GM12878 (cell line): ENCODE results near the gene SHROOM3. TPM values are rescaled to one million over a fixed set of nuclear protein-coding genes. Genes with fewer than 3 reads are reported as not detected.

ENCODE experiments used
- ATAC-seq: fragments of 200-7000 bp; cut with Tn5 transposase; 3 replicates; pipeline ENCODE4 v1.9.1; 2020; ENCODE audit warnings: mild to moderate bottlenecking, moderate library complexity
- BruUV-seq: library from RNA; stranded (reverse); fragments of 400-500 nt; replicated peaks from 2 replicates; lab custom pipeline; 2021; lab: Mats Ljungman, UMichigan
- CTCF ChIA-PET: fragments of 300-600 bp; sonication (Branson Sonifier 250); formaldehyde crosslinking; extraction: SDS; loops from one replicate; lab custom pipeline; 2021; ENCODE audit warnings: inconsistent platforms; lab: Yijun Ruan, JAX
- POLR2A ChIA-PET: fragments of 350-600 bp; formaldehyde crosslinking; extraction: SDS; loops from one replicate; lab custom pipeline; 2021; ENCODE audit warnings: inconsistent platforms; lab: Charles Lee
- RAD21 ChIA-PET: fragments of 300-600 bp; sonication (Branson Sonifier 250); formaldehyde crosslinking; loops from one replicate; lab custom pipeline; 2023; ENCODE audit warnings: antibody characterized with exemption; ENCODE audit not compliant: unreplicated experiment; lab: Charles Lee
- SMC1A ChIA-PET: fragments of 300-600 bp; sonication (Branson Sonifier 250); formaldehyde crosslinking; loops from one replicate; lab custom pipeline; 2023; ENCODE audit not compliant: unreplicated experiment, uncharacterized antibody; lab: Charles Lee
- DNase-seq: peaks from one replicate; pipeline ENCODE4 v3.0.0-alpha.2; 2011; ENCODE audit warnings: low read depth, low spot score
- FAIRE-seq: peaks from 3 replicates; lab custom pipeline; 2011; peaks lifted over from hg19 to GRCh38; lab: Jason Lieb, UNC
- H2AFZ ChIP-seq: 2 replicates; pipeline ENCODE4 v1.6.0; 2011; ENCODE audit warnings: low read depth, low read length, control low read depth; ENCODE audit not compliant: control insufficient read depth
- H3K27ac ChIP-seq: 2 replicates; pipeline ENCODE4 v1.5.1; 2011; ENCODE audit warnings: control low read depth; ENCODE audit not compliant: control insufficient read depth, insufficient read depth
- H3K27me3 ChIP-seq, 2 experiments: replicated peaks in 1 of 2; 2 replicates each; pipeline versions ENCODE4 v1.6.0 to v1.6.1; 2011; ENCODE audit warnings: low read length in 1 of 2; ENCODE audit not compliant: control insufficient read depth in 2 of 2, insufficient read depth in 2 of 2
- H3K36me3 ChIP-seq, 2 experiments: 2 replicates each; pipeline ENCODE4 v1.5.1; 2011; ENCODE audit warnings: low read length in 1 of 2; ENCODE audit not compliant: control insufficient read depth in 2 of 2, insufficient read depth in 2 of 2
- H3K4me1 ChIP-seq: 2 replicates; pipeline ENCODE4 v1.6.1; 2011; ENCODE audit warnings: mild to moderate bottlenecking, low read length, moderate library complexity, mixed read lengths; ENCODE audit not compliant: control insufficient read depth, insufficient read depth
- H3K4me2 ChIP-seq: 2 replicates; pipeline ENCODE4 v1.6.0; 2011; ENCODE audit warnings: control low read depth; ENCODE audit not compliant: control insufficient read depth, insufficient read depth
- H3K4me3 ChIP-seq: fragments of 200-600 bp; sonication (generic); 2 replicates; pipeline ENCODE4 v1.5.1; 2016
- H3K79me2 ChIP-seq: 2 replicates; pipeline ENCODE4 v1.6.0; 2011; ENCODE audit warnings: low read length; ENCODE audit not compliant: control insufficient read depth, insufficient read depth
- H3K9ac ChIP-seq: 2 replicates; pipeline ENCODE4 v1.8.0; 2011; ENCODE audit warnings: low read length, control low read depth, mixed read lengths; ENCODE audit not compliant: control insufficient read depth, insufficient read depth
- H3K9me3 ChIP-seq: replicated peaks from 3 replicates; pipeline ENCODE4 v1.5.1; 2011; ENCODE audit warnings: mild to moderate bottlenecking, low read length; ENCODE audit not compliant: control insufficient read depth, insufficient read depth
- H4K20me1 ChIP-seq: 2 replicates; pipeline ENCODE4 v1.6.0; 2011; ENCODE audit not compliant: control insufficient read depth, insufficient read depth
- FOS ChIP-seq: IDR thresholded peaks from 3 replicates; pipeline ENCODE4 v1.6.1; 2011; ENCODE audit warnings: borderline replicate concordance; ENCODE audit not compliant: insufficient read length; ENCODE audit errors: extremely low read depth
- GABPA ChIP-seq: IDR thresholded peaks from 2 replicates; pipeline ENCODE4 v1.6.1; 2014; ENCODE audit warnings: antibody characterized with exemption, low read depth, mild to moderate bottlenecking, inconsistent platforms
- LARP7 ChIP-seq: fragments of 450-650 bp; IDR thresholded peaks from 2 replicates; pipeline ENCODE4 v1.6.1; 2017; ENCODE audit warnings: mild to moderate bottlenecking
- MYB ChIP-seq: fragments of 150-350 bp; IDR thresholded peaks from 2 replicates; pipeline ENCODE4 v1.6.1; 2014; ENCODE audit warnings: mild to moderate bottlenecking, low read depth, low read length, borderline replicate concordance
- PAX8 ChIP-seq: fragments of 450-650 bp; IDR thresholded peaks from 2 replicates; pipeline ENCODE4 v1.6.1; 2017; ENCODE audit warnings: mild to moderate bottlenecking, moderate library complexity
- POLR2AphosphoS5 ChIP-seq: IDR thresholded peaks from 2 replicates; pipeline ENCODE4 v1.6.1; 2011; ENCODE audit warnings: mild to moderate bottlenecking, low read length, inconsistent platforms
- RAD21 ChIP-seq: IDR thresholded peaks from 2 replicates; pipeline ENCODE4 v1.6.1; 2011; ENCODE audit warnings: mild to moderate bottlenecking, low read depth, low read length, moderate library complexity; ENCODE audit not compliant: insufficient read depth
- RELA ChIP-seq: fragments of 450-650 bp; IDR thresholded peaks from 2 replicates; pipeline ENCODE4 v1.8.0; 2014; ENCODE audit warnings: borderline replicate concordance; ENCODE audit not compliant: partially characterized antibody
- RELB ChIP-seq: fragments of 450-650 bp; IDR thresholded peaks from 2 replicates; pipeline ENCODE4 v1.6.1; 2017; ENCODE audit warnings: low read depth, mild to moderate bottlenecking, moderate library complexity
- SIN3A ChIP-seq: IDR thresholded peaks from 2 replicates; pipeline ENCODE4 v1.6.1; 2012; ENCODE audit warnings: low read depth, low read length, improper control_type of control experiment
- SMARCA5 ChIP-seq: fragments of 450-650 bp; IDR thresholded peaks from 2 replicates; pipeline ENCODE4 v1.6.1; 2017; ENCODE audit warnings: mild to moderate bottlenecking
- SRF ChIP-seq, 2 experiments: IDR thresholded peaks; 2 replicates each; pipeline ENCODE4 v1.6.1; 2011; ENCODE audit warnings: low read depth in 2 of 2, low read length in 2 of 2, mild to moderate bottlenecking in 1 of 2, moderate library complexity in 1 of 2
- STAT1 ChIP-seq: fragments of 450-650 bp; conservative IDR thresholded peaks from 2 replicates; pipeline ENCODE4 v1.6.1; 2014; ENCODE audit warnings: antibody characterized with exemption, mild to moderate bottlenecking
- TCF7 ChIP-seq: IDR thresholded peaks from 2 replicates; pipeline ENCODE4 v1.6.1; 2014; ENCODE audit warnings: antibody characterized with exemption, borderline replicate concordance
- WRNIP1 ChIP-seq: IDR thresholded peaks from 2 replicates; pipeline ENCODE4 v1.6.1; 2011; ENCODE audit warnings: low read depth, low read length, improper control_type of control experiment, borderline replicate concordance
- YY1 ChIP-seq: IDR thresholded peaks from 2 replicates; pipeline ENCODE4 v1.6.1; 2011; ENCODE audit warnings: low read depth, mild to moderate bottlenecking, low read length
- ZNF24 ChIP-seq: fragments of 450-650 bp; IDR thresholded peaks from 2 replicates; pipeline ENCODE4 v1.6.1; 2017; ENCODE audit warnings: antibody characterized with exemption, mild to moderate bottlenecking
- ZNF274 ChIP-seq: IDR thresholded peaks from one replicate; pipeline ENCODE4 v1.8.0; 2011; ENCODE audit not compliant: insufficient read length, insufficient read depth
- ZNF384 ChIP-seq: IDR thresholded peaks from 2 replicates; pipeline ENCODE4 v1.6.1; 2012; ENCODE audit warnings: low read depth, mild to moderate bottlenecking, low read length, improper control_type of control experiment, borderline replicate concordance
- WGBS: methylation state at CpG from one replicate; pipeline ENCODE4 v1.1.6; 2016; ENCODE audit warnings: low lambda C conversion rate; ENCODE audit not compliant: insufficient replicate concordance, insufficient coverage; ENCODE audit errors: missing lambda C conversion rate; 5-methylcytosine and 5-hydroxymethylcytosine counted together
- in situ Hi-C: fragments of 300-500 bp; cut with MboI; formaldehyde crosslinking; loops from 9 replicates; pipeline ENCODE4 v1.14.3; 2018; ENCODE audit warnings: mixed read lengths
- intact Hi-C: fragments of 100-400 bp; cut with micrococcal nuclease; formaldehyde crosslinking; loops from one replicate; pipeline ENCODE4 v1.14.2; 2022; ENCODE audit not compliant: unreplicated experiment
- polyA plus RNA-seq, 11 experiments: library from polyadenylated mRNA; depleted of rRNA in 4 of 11; unstranded in 6 of 11; stranded (reverse) in 5 of 11; fragments of >200 nt; fragmentation: Nextera tagmentation in 4 of 11; fragmentation: Illumina TruSeq in 1 of 11; extraction: Ambion mirVana in 4 of 11; extraction: Trizol in 1 of 11; gene quantifications; 1 replicate in 1 of 11; 2 replicates in 10 of 11; pipeline versions ENCODE4 v1.2.1 to v1.2.3, GENCODE V29; 2011 to 2016; ENCODE audit warnings: inconsistent platforms in 2 of 11, missing spikeins in 2 of 11, low read depth in 1 of 11
- total RNA-seq, 4 experiments: library from RNA; depleted of rRNA in 3 of 4; stranded (reverse); fragments of >200 nt in 3 of 4; fragmentation: Illumina TruSeq in 1 of 4; extraction: Trizol in 1 of 4; gene quantifications; 2 replicates each; pipeline versions ENCODE4 v1.2.1 to v1.2.3, GENCODE V29; 2013 to 2021
- TF ChIP-seq, protein P1 (sequence below): IDR thresholded peaks from 2 replicates; pipeline ENCODE4 v1.6.1; 2012; ENCODE audit warnings: low read length, inconsistent platforms

The SHROOM3 gene
- total and polyA plus RNA-seq, 10 of the 15 experiments (the other 5 are each of a cell fraction or from before 2014, with no cell fraction given): under 0.01 to 0.29 (median 0.08) TPM; not detected in 1

- RAD21 ChIA-PET: interaction anchor here (1.1 kb wide), 1 partner anchor 8 kb away, joined by 3 read pairs; no protein-coding TSS in a partner anchor
Observed at GRCh38 chr4:76439491-76439890, 4.5 kb downstream of the SHROOM3 start.

More at GRCh38 chr4:76439491-76439890, 4.5 kb downstream of the SHROOM3 start:
- no peaks in the 10 kb centered on the region for H3K36me3 ChIP-seq
- TF ChIP-seq SRF (IDR thresholded peaks at IDR 0.05; ENCODE audit: low read depth in 2 of 2, low read length in 2 of 2): no peak
- TF ChIP-seq RAD21: no peak
- TF ChIP-seq SIN3A: no peak
- TF ChIP-seq RELB: no peak
- TF ChIP-seq PAX8: no peak
- no peak for TF ChIP-seq RELA
- TF ChIP-seq TCF7: no peak
- TF ChIP-seq WRNIP1: no peak
- no peak for TF ChIP-seq GABPA
- no peak for TF ChIP-seq ZNF24
- TF ChIP-seq LARP7: no peak
- no peak for TF ChIP-seq POLR2AphosphoS5
- TF ChIP-seq ZNF384: no peak
- no peak for TF ChIP-seq MYB
- TF ChIP-seq YY1: no peak
- no peak for TF ChIP-seq STAT1
- no peak for TF ChIP-seq ZNF274
- no peak for TF ChIP-seq FOS
- TF ChIP-seq SMARCA5: no peak
- TF ChIP-seq, protein P1, sequence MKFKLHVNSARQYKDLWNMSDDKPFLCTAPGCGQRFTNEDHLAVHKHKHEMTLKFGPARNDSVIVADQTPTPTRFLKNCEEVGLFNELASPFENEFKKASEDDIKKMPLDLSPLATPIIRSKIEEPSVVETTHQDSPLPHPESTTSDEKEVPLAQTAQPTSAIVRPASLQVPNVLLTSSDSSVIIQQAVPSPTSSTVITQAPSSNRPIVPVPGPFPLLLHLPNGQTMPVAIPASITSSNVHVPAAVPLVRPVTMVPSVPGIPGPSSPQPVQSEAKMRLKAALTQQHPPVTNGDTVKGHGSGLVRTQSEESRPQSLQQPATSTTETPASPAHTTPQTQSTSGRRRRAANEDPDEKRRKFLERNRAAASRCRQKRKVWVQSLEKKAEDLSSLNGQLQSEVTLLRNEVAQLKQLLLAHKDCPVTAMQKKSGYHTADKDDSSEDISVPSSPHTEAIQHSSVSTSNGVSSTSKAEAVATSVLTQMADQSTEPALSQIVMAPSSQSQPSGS: no peak
- DNase-seq (no peak), ATAC-seq (no peak; the same call in 2 of the 3 replicates), FAIRE-seq (no peak)
- in situ Hi-C loops (no loop called here), intact Hi-C loops (no loop called here)
- H3K4me2 ChIP-seq: no peak overlapping the region
- WGBS: 73% methylated on average over 2 of the region's 2 CpGs
- H3K4me3 ChIP-seq: no peak overlapping the region
- ChIA-PET CTCF (no interaction called here), SMC1A (no interaction called here), POLR2A (no interaction called here)
- no peaks in the 10 kb centered on the region for H3K79me2 ChIP-seq
- peaks cover 0 to 8% of the 10 kb centered on the region in 2 experiments; a peak in 3 of 4 replicates for H3K27me3 ChIP-seq
- no peaks in the 10 kb centered on the region for H3K9me3 ChIP-seq
- H2AFZ ChIP-seq: no peak overlapping the region
- H3K9ac ChIP-seq: no peak overlapping the region
- H3K27ac ChIP-seq: no peak overlapping the region
- no peaks in the 10 kb centered on the region for H4K20me1 ChIP-seq
- no TSS peak for BruUV-seq
- H3K4me1 ChIP-seq: no peaks in the 10 kb centered on the region
